ENCODE data around the gene KRTAP20-3. TPM values are rescaled to one million over a fixed set of nuclear protein-coding genes. Genes with fewer than 3 reads are reported as not detected.

KRTAP20-3 gene

DNA sequence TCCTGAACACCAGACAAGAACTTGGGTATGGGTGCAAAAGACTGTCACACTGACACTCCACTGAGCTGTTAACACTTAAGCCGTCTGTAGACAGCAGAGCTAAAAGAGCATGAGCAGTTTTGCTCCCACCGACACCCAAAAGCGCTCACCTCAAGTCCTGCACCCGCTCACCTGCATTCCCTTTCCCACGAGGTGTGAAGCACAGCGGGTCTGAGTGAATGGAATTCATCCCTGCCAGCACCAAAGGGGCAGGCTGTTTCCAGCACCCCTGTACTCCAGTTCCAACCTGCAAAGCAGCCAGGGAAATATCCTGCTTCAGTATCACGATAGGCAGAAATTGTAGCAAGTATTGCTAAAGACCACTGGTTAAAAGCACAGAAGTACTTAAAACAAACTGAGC, 47.2 kb downstream of the KRTAP20-3 start:
- Histone ChIP-seq H2AK5ac (ENCODE audit: low read length, severe bottlenecking) (no peak overlapping the region), H2AFZ (ENCODE audit: low read depth, low read length) (no peak overlapping the region), H2BK12ac (ENCODE audit: low read length in 2 of 2) (no peak overlapping the region), H2BK15ac (ENCODE audit: low read depth, poor library complexity, severe bottlenecking) (no peak overlapping the region), H3K36me3 (ENCODE audit: control insufficient read depth in 1 of 2, insufficient read depth in 2 of 2, low read depth in 1 of 2, low read length in 2 of 2) (no peaks in the 10 kb centered on the region), H3K23ac (ENCODE audit: low read length in 2 of 2) (no peak overlapping the region), H2BK5ac (ENCODE audit: low read depth, low read length, poor library complexity, severe bottlenecking) (no peak overlapping the region), H3K27me3 (ENCODE audit: control insufficient read depth in 1 of 2, insufficient read depth in 1 of 2, low read length in 2 of 2) (no peaks in the 10 kb centered on the region), H3K9me3 (ENCODE audit: control insufficient read depth, low read length) (peaks cover 10% of the 10 kb centered on the region), H3K4me3 (ENCODE audit: insufficient read depth in 1 of 2, low read depth in 1 of 2, low read length in 2 of 2) (no peak overlapping the region), H3K9ac (ENCODE audit: low read length) (no peak overlapping the region), H3K79me1 (replicated peaks; ENCODE audit: low read length, poor library complexity, severe bottlenecking) (no peaks in the 10 kb centered on the region), H3K4me2 (ENCODE audit: low read length, poor library complexity, severe bottlenecking) (no peak overlapping the region), H3K27ac (ENCODE audit: low read length, poor library complexity, severe bottlenecking) (no peak overlapping the region), H4K8ac (ENCODE audit: low read length) (no peak overlapping the region), H4K91ac (ENCODE audit: low read length) (no peak overlapping the region), H2BK120ac (ENCODE audit: low read depth, low read length) (no peak overlapping the region), H3K4ac (ENCODE audit: low read depth in 1 of 2, low read length in 2 of 2) (no peak overlapping the region), H3K18ac (ENCODE audit: low read depth in 1 of 2, low read length in 2 of 2) (no peak overlapping the region), H3K14ac (ENCODE audit: low read length in 2 of 2) (no peak overlapping the region), H3K4me1 (ENCODE audit: control insufficient read depth, insufficient read depth, low read depth, low read length) (no peaks in the 10 kb centered on the region)
- no peak for DNase-seq
- WGBS: 54% methylated on average over 7 of the region's 7 CpGs

Small RNA genes within 50 kb of the gene (small RNA-seq; reads per million reads assigned to genes)
- gene KRTAP20-1 (ENCODE audit: low read depth) (not detected), gene KRTAP20-3 (ENCODE audit: low read depth) (not detected), gene KRTAP20-4 (ENCODE audit: low read depth) (not detected), gene KRTAP22-1 (ENCODE audit: low read depth) (not detected)
